HAP-1 (cell line): Measurements from ENCODE around the gene PROSER3.

Experiments used
- DNase-seq, 2 experiments: peaks; one replicate each; pipeline ENCODE4 v3.0.0-alpha.2; 2016 to 2020; ENCODE audit warnings: low spot score in 2 of 2
- H3K27me3 ChIP-seq: fragments of 250-450 bp; sonication (Bioruptor Pico); 2 replicates; pipeline ENCODE4 v1.5.1; 2020; ENCODE audit warnings: low read depth, mild to moderate bottlenecking, moderate library complexity
- H3K36me3 ChIP-seq: fragments of 250-450 bp; sonication (Bioruptor Pico); replicated peaks from 2 replicates; pipeline ENCODE4 v1.5.1; 2020; ENCODE audit warnings: mild to moderate bottlenecking
- H3K4me1 ChIP-seq: fragments of 250-450 bp; sonication (Bioruptor Pico); 2 replicates; pipeline ENCODE4 v1.5.1; 2020; ENCODE audit warnings: mild to moderate bottlenecking
- H3K4me3 ChIP-seq: fragments of 250-450 bp; sonication (Bioruptor Pico); 2 replicates; pipeline ENCODE4 v1.5.1; 2020; ENCODE audit warnings: mild to moderate bottlenecking, moderate library complexity
- H3K9me3 ChIP-seq: fragments of 250-450 bp; sonication (Bioruptor Pico); 2 replicates; pipeline ENCODE4 v1.5.1; 2020; ENCODE audit warnings: mild to moderate bottlenecking, moderate library complexity
- in situ Hi-C: fragments of 300-500 bp; cut with MboI; formaldehyde crosslinking; loops from 3 replicates; pipeline ENCODE4 v1.14.3; 2020; ENCODE audit warnings: low sequenced_read_pairs, inconsistent platforms, mixed read lengths

PROSER3 gene

GRCh38 chr19:35797663-35798062 is 39.7 kb downstream of the PROSER3 start:
- no peaks in the 10 kb centered on the region for H3K36me3 ChIP-seq
- H3K27me3 ChIP-seq = no peaks in the 10 kb centered on the region
- H3K4me1 ChIP-seq = no peaks in the 10 kb centered on the region
- H3K9me3 ChIP-seq = 0 out of 2 replicates have a peak, but pooled peaks cover 2% of the 10 kb centered on the region
- H3K4me3 ChIP-seq = no peak overlapping the region
- DNase-seq = no peak
- in situ Hi-C loops = no loop called here

- peaks cover 3% of the 10 kb centered on the region; the same call in 1 of the 2 replicates for H3K27me3 ChIP-seq
- H3K36me3 ChIP-seq = no peaks in the 10 kb centered on the region
- no peaks in the 10 kb centered on the region for H3K4me1 ChIP-seq
- no peak for DNase-seq
- H3K9me3 ChIP-seq = 0 out of 2 replicates have a peak, but pooled peaks cover 2% of the 10 kb centered on the region
- no peak overlapping the region for H3K4me3 ChIP-seq
- in situ Hi-C loops = no loop called here
Measured at GRCh38 chr19:35801828-35802227, 43.9 kb downstream of the PROSER3 start.

GRCh38 chr19:35805526-35806102 is 47.6 kb downstream of the PROSER3 start:
- Histone ChIP-seq H3K4me1 (no peaks in the 10 kb centered on the region), H3K36me3 (no peaks in the 10 kb centered on the region), H3K4me3 (no peak overlapping the region), H3K27me3 (peaks cover 3% of the 10 kb centered on the region; the same call in 1 of the 2 replicates), H3K9me3 (0 out of 2 replicates have a peak, but pooled peaks cover 2% of the 10 kb centered on the region)
- DNase-seq = no peak
- in situ Hi-C loops = no loop called here

GRCh38 chr19:35806597-35806996 is 48.6 kb downstream of the PROSER3 start:
- in situ Hi-C loops = no loop called here
- H3K9me3 ChIP-seq = 0 out of 2 replicates have a peak, but pooled peaks cover 2% of the 10 kb centered on the region
- H3K36me3 ChIP-seq = no peaks in the 10 kb centered on the region
- H3K27me3 ChIP-seq = peaks cover 3% of the 10 kb centered on the region; the same call in 1 of the 2 replicates
- no peaks in the 10 kb centered on the region for H3K4me1 ChIP-seq
- no peak for DNase-seq
- H3K4me3 ChIP-seq = no peak overlapping the region

- H3K27me3 ChIP-seq = peaks cover 3% of the 10 kb centered on the region; the same call in 1 of the 2 replicates
- in situ Hi-C loops = no loop called here
- DNase-seq = no peak
- no peaks in the 10 kb centered on the region for H3K36me3 ChIP-seq
- H3K4me1 ChIP-seq = no peaks in the 10 kb centered on the region
- H3K4me3 ChIP-seq = no peak overlapping the region
- H3K9me3 ChIP-seq = no peaks in the 10 kb centered on the region
Measured at GRCh38 chr19:35807633-35808032, 49.7 kb downstream of the PROSER3 start.

- Histone ChIP-seq H3K27me3 (no peaks in the 10 kb centered on the region), H3K9me3 (no peaks in the 10 kb centered on the region), H3K4me1 (no peaks in the 10 kb centered on the region), H3K36me3 (no peaks in the 10 kb centered on the region), H3K4me3 (no peak overlapping the region)
- no peak for DNase-seq
- in situ Hi-C loops = no loop called here
Measured at GRCh38 chr19:35811317-35812219, 53.6 kb downstream of the PROSER3 start.

GRCh38 chr19:35812220-35813042 is 54.5 kb downstream of the PROSER3 start, which contains the start of gene PRODH2:
Gene PRODH2 (minus strand): TSS chr19:35812845. CDS start chr19:35812805, 40 bp downstream.
- no peaks in the 10 kb centered on the region for H3K27me3 ChIP-seq
- in situ Hi-C loops = no loop called here
- H3K4me1 ChIP-seq = no peaks in the 10 kb centered on the region
- no peaks in the 10 kb centered on the region for H3K36me3 ChIP-seq
- no peaks in the 10 kb centered on the region for H3K9me3 ChIP-seq
- no peak within 1 kb of the TSS for H3K4me3 ChIP-seq
- no peak for DNase-seq

GRCh38 chr19:35813043-35813890 is 55.3 kb downstream of the PROSER3 start:
- in situ Hi-C loops = no loop called here
- DNase-seq = no peak
- Histone ChIP-seq H3K36me3 (no peaks in the 10 kb centered on the region), H3K4me3 (no peak overlapping the region), H3K27me3 (no peaks in the 10 kb centered on the region), H3K4me1 (no peaks in the 10 kb centered on the region), H3K9me3 (no peaks in the 10 kb centered on the region)

- Histone ChIP-seq H3K27me3 (no peaks in the 10 kb centered on the region; the same call in 1 of the 2 replicates), H3K4me1 (peaks cover 4% of the 10 kb centered on the region; the same call in 1 of the 2 replicates), H3K36me3 (no peaks in the 10 kb centered on the region), H3K4me3 (no peak overlapping the region), H3K9me3 (no peaks in the 10 kb centered on the region)
- DNase-seq = no peak
- in situ Hi-C loops = no loop called here
Measured at GRCh38 chr19:35816262-35816661, 58.3 kb downstream of the PROSER3 start.

GRCh38 chr19:35816846-35817245 is 58.9 kb downstream of the PROSER3 start:
- no peak for DNase-seq
- in situ Hi-C loops = no loop called here
- H3K4me1 ChIP-seq = peaks cover 4% of the 10 kb centered on the region; the same call in 1 of the 2 replicates
- no peaks in the 10 kb centered on the region for H3K9me3 ChIP-seq
- H3K36me3 ChIP-seq = no peaks in the 10 kb centered on the region
- H3K27me3 ChIP-seq = no peaks in the 10 kb centered on the region; the same call in 1 of the 2 replicates
- H3K4me3 ChIP-seq = no peak overlapping the region

GRCh38 chr19:35818445-35818844 is 60.5 kb downstream of the PROSER3 start:
- in situ Hi-C loops = no loop called here
- DNase-seq = no peak
- Histone ChIP-seq H3K4me1 (peaks cover 4% of the 10 kb centered on the region; the same call in 1 of the 2 replicates), H3K9me3 (no peaks in the 10 kb centered on the region), H3K27me3 (no peaks in the 10 kb centered on the region; the same call in 1 of the 2 replicates), H3K4me3 (no peak overlapping the region), H3K36me3 (no peaks in the 10 kb centered on the region)
